NCI-H345 (cell line): ENCODE results near the gene CPA1.
A peak's percentile ranks its signal among the peaks of the same experiment; 100 is the strongest.

Source experiments
- DNase-seq: peaks from one replicate; lab custom pipeline; 2025; lab: John Stamatoyannopoulos, UW

The CPA1 gene

GRCh38 chr7:130394421-130395195 is 14.3 kb downstream of the CPA1 start:
- no peak for DNase-seq

- no peak for DNase-seq
These were observed 15.1 kb downstream of the CPA1 start for GRCh38 chr7:130395421-130395820.

DNA sequence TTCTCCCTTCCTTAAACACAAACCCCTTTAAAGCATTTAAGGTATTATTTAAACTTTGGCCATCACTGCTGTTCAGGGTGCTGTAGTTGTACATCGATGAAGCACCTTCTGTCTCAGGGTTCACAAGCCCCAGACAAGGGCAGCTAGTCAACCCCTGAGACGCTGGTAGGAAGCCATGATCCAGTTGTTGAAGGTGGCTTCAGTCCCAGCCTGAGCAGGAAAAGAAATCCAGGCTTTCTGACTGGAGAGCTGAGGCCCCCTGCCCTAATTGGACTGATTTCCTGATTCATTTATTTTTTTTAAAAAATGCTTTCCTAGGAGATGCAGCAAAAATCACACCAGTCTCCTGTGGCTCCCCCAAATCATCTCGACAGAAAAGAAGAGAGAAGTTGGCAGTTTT is 15.8 kb downstream of the CPA1 start:
- no peak for DNase-seq

DNA sequence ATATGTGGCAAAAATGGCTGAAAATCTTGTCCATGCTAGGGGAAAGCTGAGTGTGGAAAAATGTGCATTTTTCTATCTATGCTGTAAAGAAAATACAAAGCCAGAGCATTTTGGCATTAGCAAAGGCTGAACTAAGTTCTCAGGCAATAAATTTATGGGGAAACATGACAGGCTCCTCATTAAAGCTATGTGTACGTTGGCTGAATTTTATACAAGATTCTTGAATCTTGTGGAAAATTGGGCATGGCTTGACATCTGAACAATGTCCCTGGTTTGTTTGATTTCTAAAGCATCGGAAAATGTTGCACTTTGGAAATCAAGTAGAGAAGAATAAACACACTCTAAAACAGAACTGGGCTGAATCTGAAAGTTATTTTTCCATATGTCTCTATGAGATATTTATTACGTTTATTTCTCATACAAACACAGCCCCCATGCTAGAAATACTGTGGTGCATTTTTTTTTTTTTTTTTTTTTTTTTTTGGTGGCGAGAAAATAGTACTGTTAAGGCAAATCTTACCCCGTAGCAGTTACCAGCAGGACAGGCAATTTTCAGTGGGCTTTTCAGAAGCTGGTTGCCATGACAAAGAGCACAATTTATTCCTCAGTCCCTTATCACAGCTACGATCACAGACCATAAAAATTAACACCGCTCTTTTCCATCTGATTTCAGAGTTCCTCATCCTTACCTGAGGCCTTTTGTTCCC is 16.9 kb downstream of the CPA1 start:
- DNase-seq, result no peak

DNA sequence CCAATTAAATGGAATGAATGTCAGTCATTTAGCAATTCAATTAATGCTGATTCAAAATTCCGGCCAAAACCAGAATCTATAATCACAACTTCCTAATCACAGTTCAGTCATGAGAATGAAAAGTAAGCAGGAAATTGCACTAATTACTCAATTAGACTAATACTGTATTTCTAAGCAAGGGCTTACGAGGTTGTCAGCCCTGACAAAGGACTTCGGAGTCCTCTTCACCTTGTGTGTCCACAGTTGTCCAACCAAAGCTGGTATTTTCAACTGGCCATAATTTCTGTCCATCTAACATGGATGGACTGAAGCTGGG is 17.4 kb downstream of the CPA1 start:
- no peak for DNase-seq

- no peak for DNase-seq
These were observed 18.3 kb downstream of the CPA1 start for GRCh38 chr7:130398526-130399090.

DNA sequence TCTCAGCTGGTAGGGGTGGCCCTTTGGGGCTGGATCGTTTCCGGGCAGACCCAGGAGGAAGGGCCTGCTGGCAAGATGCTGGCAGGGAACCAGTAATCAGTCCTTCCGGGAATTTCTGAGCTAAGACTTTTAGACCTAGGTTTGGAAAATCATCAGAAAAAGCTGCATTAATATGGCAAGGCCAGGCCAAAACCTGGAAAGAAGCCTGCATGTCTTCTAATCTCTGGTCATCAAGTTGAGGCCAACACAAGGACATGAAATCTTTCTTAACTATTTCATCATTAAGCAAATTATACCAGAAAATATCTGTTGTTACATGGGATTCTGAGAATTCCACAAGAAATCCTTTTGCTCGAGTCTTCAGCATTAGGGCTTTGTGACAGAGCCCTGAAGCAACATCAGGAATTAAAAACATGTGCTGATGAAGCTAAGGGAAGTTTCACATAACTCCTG is 19.9 kb downstream of the CPA1 start:
- no peak for DNase-seq

GRCh38 chr7:130401101-130401500 is 20.8 kb downstream of the CPA1 start:
- DNase-seq, result no peak

DNA sequence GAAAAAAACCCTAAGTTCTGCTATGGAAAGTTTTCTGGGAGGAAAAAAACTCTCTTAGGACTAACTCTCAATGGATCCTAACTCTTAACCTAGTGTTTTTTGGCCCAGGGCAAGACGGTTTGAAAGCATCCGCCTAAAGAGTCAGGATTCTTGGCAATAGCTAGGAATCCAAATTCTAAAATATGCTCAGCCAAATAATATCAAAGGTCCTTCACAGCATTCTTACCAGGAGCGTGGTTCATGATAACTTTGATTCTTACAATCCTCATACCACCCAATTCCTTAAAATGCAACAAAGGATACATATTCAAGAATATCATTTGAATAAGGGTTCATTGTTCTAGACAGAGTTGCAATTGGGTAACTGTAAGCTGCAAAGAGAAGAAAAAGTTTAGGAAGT is 21.3 kb downstream of the CPA1 start:
- no peak for DNase-seq

- no peak for DNase-seq
These were observed 24.7 kb downstream of the CPA1 start for GRCh38 chr7:130405003-130405402.

- peak; percentile 4 for DNase-seq
These were observed 28.9 kb downstream of the CPA1 start for GRCh38 chr7:130409067-130409711.

- no peak for DNase-seq
These were observed 29.4 kb downstream of the CPA1 start for GRCh38 chr7:130409712-130410072.

GRCh38 chr7:130410868-130411541 is 30.7 kb downstream of the CPA1 start:
- no peak for DNase-seq

GRCh38 chr7:130413201-130413600 is 32.9 kb downstream of the CPA1 start:
- no peak for DNase-seq

GRCh38 chr7:130415006-130415405 is 34.7 kb downstream of the CPA1 start:
- no peak for DNase-seq

- DNase-seq, result no peak
These were observed 36.9 kb downstream of the CPA1 start for GRCh38 chr7:130417213-130417612.

- no peak for DNase-seq
These were observed 38.0 kb downstream of the CPA1 start for GRCh38 chr7:130418306-130418705.

GRCh38 chr7:130419658-130420057 is 39.4 kb downstream of the CPA1 start:
- no peak for DNase-seq

DNA sequence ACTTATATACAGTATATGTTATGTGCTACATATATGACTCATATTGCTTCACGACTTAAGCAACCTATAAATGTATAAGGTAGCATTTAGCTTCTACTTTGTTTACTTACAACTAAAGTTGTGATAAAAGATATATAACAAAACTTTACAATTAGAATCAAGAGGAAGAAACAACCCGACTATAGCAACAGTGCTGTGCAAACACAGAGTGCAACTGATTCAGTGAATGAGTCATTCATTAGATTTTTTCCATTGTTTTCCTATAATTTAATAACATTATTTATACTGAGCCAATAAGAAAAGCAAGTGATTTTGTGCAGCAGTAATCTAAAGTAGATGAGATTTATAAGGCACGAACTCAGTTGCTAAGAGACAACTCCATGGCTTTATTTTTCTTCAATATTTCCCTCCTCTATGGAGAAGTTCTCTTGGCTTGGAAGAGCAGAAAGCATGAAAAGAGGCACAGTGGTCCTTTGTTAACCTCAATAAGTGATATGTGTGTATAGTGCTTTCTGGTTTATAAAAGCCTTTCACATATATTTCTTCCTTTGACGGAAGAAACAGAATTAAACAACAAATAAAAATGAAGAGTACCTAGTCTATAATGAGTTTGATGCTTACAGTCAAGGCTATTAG is 40.8 kb downstream of the CPA1 start:
- DNase-seq, result peak; percentile 49

DNA sequence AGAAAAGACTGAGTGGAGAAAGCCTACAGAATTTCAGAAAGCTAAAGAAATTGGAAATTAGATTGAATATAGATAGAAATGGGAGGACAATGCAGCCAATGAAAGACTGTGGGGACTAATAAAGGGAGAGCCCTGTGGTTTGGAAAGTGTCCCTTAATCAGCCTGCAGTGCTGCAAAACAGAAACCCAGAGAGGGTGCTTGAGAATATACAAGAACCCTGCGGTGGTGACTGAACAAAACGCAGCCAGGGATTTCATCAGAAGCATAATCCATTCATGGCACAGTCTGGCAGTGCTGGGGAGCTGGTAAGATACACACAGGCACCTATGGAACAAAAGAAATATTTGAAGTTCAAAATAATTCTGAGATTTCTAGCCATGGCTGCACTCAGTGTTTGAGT is 41.4 kb downstream of the CPA1 start:
- peak; percentile 81 for DNase-seq

GRCh38 chr7:130423501-130424037 is 43.3 kb downstream of the CPA1 start:
- DNase-seq, result no peak

- DNase-seq, result no peak
These were observed 45.5 kb downstream of the CPA1 start for GRCh38 chr7:130425796-130426195.
